Measurements from ENCODE around the gene PELI3.

Gene PELI3, protein sequence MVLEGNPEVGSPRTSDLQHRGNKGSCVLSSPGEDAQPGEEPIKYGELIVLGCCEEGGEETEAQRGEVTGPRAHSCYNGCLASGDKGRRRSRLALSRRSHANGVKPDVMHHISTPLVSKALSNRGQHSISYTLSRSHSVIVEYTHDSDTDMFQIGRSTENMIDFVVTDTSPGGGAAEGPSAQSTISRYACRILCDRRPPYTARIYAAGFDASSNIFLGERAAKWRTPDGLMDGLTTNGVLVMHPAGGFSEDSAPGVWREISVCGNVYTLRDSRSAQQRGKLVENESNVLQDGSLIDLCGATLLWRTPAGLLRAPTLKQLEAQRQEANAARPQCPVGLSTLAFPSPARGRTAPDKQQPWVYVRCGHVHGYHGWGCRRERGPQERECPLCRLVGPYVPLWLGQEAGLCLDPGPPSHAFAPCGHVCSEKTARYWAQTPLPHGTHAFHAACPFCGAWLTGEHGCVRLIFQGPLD

GRCh38 chr11:66466225-66467033 lies at the start of gene PELI3:
PELI3 (plus strand) TSS chr11:66466905; CDS start chr11:66468129, 1,224 bp downstream.
- TF ChIP-seq CTCF (IDR thresholded peaks at IDR 0.05): no peak

DNA sequence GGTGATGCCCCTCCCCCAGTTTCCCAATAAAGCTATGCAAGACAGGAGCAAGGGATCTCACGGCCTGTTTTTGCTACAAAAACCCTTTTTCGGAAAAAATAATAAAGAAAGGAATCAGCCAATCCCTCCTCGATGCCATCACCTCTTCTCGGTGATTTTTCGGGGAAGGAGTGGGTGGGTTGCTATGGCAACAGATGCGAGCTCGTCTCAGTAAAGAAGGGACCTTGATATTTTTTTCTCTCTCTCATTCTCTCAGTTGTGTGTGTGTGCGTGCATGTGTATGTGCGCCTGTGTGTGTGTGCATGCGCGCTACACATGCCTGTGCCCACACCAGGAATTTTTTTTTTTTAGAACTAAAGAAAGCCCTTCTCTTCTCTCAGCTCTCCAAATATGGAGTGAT lies 49.7 kb upstream of the PELI3 start:
- TF ChIP-seq CTCF (IDR thresholded peaks at IDR 0.05): no peak

DNA sequence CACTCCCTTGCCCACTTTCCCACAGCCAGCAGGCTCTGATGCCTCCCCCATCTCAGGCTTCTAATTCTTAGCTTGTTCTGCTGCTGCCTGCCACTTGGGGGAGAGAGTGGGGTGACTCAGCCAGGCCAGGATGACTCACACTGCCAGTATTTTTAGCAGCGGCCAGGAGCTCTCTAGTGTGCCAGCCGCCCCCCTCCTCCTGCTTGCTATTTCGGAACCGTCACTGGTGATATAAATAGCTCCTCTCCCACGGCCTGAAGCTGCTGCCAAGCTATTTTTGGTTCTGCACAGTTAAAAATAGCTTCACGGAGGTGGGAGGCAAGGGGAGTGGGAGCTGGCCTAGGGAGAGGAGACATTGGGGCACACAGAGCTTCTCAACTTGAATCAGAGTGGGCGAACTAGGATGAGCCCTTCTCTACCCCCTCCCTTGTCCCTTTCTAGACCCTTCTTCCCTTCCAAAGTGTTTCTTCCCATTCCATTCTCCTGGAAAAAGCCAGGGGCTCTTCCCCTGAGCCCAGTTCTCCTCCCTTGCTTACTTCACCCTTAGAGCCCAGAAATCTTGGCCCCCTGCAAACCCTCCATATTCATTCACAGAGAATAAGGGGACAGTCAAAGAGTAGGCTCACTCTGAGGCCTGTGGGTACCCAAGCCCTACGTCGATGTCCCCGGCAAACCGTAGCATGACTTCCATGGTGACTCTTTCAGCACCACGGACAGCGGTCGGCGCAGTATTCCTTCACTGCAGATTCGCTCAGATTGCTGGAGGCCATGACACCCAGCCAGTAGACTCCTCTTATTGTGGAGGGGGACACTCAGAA lies 48.3 kb upstream of the PELI3 start:
- no peak for TF ChIP-seq CTCF (IDR thresholded peaks at IDR 0.05)

DNA sequence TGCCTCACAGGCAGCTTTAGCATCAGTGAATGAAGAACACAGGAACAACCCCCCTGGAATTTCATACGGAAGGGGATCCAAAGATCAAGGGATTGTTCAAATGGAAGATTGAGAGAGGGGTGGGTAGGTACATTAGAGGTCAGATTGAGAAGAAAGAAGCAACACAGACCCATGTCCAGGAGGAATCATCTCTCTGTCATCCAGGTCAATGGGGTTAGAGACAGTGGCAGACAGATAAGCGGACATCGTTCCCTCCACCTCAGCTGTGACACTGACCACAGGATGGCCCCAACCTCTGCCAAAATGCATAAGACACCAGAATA lies 47.8 kb upstream of the PELI3 start:
- no peak for TF ChIP-seq CTCF (IDR thresholded peaks at IDR 0.05)

DNA sequence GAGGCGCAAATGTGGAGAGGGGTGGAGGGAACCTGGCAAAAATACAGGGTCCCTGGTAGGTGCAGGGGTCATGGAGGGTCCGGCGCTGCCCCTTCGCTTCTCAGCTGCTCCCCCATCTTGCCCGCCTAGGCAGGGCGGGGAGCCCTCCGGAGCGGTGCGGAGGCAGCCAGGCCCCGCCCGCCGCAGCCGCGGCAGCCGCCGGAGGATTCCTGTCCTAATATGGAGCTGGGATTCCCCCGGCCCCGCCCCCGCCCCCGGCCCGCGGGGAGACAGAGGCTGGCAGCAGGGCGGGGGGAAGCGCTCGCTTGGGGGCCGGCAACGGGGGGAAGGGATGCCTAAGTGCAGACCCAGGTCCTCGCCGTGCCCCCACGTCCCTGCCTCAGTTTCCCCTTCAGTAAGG lies 46.9 kb upstream of the PELI3 start:
- no peak for TF ChIP-seq CTCF (IDR thresholded peaks at IDR 0.05)

DNA sequence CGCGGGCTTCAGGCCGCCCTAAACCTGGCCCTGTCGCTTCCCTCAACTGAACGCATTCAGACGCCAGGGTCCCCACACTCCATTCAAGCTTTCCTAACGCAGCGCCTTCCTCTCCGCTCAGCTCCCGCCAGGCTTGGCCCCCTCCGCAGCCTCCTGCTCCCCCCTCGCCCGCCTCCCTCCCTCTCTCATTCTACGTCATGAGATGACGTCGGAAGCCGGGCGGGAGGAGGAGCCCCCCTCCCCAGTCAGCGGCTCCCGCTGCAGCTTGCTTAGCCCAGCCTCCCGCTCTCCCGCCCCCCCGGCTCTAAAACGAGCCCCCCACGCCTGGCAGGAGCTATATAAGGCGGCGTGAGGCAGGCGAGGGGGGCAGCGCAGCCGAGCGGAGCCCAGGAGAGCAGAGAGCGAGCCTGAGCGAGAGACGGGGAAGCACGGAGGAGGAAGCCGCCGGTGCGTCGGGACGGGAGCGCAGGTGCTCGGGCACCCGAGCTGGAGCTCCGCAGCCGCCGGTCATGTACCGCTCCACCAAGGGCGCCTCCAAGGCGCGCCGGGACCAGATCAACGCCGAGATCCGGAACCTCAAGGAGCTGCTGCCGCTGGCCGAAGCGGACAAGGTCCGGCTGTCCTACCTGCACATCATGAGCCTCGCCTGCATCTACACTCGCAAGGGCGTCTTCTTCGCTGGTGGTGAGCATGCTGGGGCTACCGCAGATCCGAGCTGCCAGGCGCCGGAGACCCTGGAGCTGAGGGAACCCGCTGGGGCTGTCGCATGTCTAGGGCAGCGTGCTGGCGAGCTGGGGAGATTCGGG lies 45.8 kb upstream of the PELI3 start, which contains the start of gene NPAS4:
Gene NPAS4 (plus strand): TSS at position 365 of the 806 bp plus-strand sequence. CDS start 145 bp downstream, at position 510.
- TF ChIP-seq CTCF (IDR thresholded peaks at IDR 0.05): no peak

Data from LNCAP (cell line).